ENCODE data around the gene TMIGD2.

DNA sequence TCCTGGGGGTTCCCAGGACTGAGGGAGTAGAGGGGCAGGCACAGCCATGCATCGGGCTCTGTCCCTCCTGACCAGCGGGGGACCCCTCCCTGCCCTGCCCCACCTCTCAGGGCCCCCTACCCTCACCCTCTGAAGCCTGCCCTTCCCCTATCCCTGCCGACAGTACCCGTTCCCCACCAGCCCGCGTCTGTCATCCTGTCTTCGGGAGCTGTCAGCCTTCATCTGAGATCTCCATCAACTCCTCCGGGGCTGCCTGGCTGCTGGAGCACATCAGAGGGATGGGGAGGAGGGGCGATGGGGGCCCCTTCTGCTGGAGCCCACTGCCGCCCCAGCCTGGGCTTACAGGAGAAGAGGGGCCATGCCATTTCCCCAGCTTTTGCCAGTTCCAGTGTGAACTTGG is 29.3 kb downstream of the TMIGD2 start:
- TF ChIP-seq, protein P1, sequence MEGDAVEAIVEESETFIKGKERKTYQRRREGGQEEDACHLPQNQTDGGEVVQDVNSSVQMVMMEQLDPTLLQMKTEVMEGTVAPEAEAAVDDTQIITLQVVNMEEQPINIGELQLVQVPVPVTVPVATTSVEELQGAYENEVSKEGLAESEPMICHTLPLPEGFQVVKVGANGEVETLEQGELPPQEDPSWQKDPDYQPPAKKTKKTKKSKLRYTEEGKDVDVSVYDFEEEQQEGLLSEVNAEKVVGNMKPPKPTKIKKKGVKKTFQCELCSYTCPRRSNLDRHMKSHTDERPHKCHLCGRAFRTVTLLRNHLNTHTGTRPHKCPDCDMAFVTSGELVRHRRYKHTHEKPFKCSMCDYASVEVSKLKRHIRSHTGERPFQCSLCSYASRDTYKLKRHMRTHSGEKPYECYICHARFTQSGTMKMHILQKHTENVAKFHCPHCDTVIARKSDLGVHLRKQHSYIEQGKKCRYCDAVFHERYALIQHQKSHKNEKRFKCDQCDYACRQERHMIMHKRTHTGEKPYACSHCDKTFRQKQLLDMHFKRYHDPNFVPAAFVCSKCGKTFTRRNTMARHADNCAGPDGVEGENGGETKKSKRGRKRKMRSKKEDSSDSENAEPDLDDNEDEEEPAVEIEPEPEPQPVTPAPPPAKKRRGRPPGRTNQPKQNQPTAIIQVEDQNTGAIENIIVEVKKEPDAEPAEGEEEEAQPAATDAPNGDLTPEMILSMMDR (conservative IDR thresholded peaks at IDR 0.05 in 1 of 2, IDR thresholded peaks at IDR 0.05 in 1 of 2; ENCODE audit: low read depth in 1 of 2, low read length in 2 of 2), result no peak
- TF ChIP-seq EZH2 (IDR thresholded peaks at IDR 0.05; ENCODE audit: low read length, missing control alignments), result no peak

Data from fibroblast of lung (primary cell).